Activated naive CD4-positive, alpha-beta T cell treated with anti-CD3 and anti-CD28 coated beads, Interleukin-2, amount 50 U/mL, for 72 hours (primary cell): ENCODE measurements around the gene MMP3. TPM values are rescaled to one million over a fixed set of nuclear protein-coding genes. Genes with fewer than 3 reads are reported as not detected.
A peak's percentile ranks its signal among the peaks of the same experiment; 100 is the strongest.

Experiments used
- ATAC-seq, 2 donors: fragments of 150-1000 bp; cut with Tn5 transposase; 2 replicates each; pipeline ENCODE4 v1.10.0; 2021; ENCODE audit warnings: mild to moderate bottlenecking in 2 of 2, moderate library complexity in 2 of 2
- DNase-seq, 2 donors: peaks; one replicate each; pipeline ENCODE4 v3.0.0; 2021 to 2022; ENCODE audit warnings: low spot score in 2 of 2
- H3K27ac Mint-ChIP-seq, 2 donors: one replicate each; pipeline ENCODE4 v1.8.0; 2022; ENCODE audit warnings: mild to moderate bottlenecking in 2 of 2, mixed read lengths in 2 of 2
- H3K36me3 Mint-ChIP-seq, 2 donors: one replicate each; pipeline ENCODE4 v1.8.0; 2022; ENCODE audit warnings: mixed read lengths in 2 of 2
- H3K9me3 Mint-ChIP-seq, 2 donors: one replicate each; pipeline ENCODE4 v1.8.0; 2022; ENCODE audit warnings: mixed read lengths in 2 of 2
- total RNA-seq, 2 donors: library from RNA; stranded (reverse); gene quantifications; one replicate each; pipeline ENCODE4 v1.2.3, GENCODE V29; 2022

The MMP3 gene
- total RNA-seq, 2 donors from 2014 or later = not detected

- DNase-seq (no peak), ATAC-seq (peak in 1 of 2 donors; percentile 24)
- H3K9me3 Mint-ChIP-seq = no peaks in the 10 kb centered on the region
- H3K27ac Mint-ChIP-seq = no peak overlapping the region
- no peaks in the 10 kb centered on the region for H3K36me3 Mint-ChIP-seq
Measured at GRCh38 chr11:102807921-102808320, 35.5 kb downstream of the MMP3 start.

- ATAC-seq (no peak), DNase-seq (no peak)
- no peaks in the 10 kb centered on the region for H3K36me3 Mint-ChIP-seq
- H3K27ac Mint-ChIP-seq = no peak overlapping the region
- H3K9me3 Mint-ChIP-seq = no peaks in the 10 kb centered on the region
Measured at GRCh38 chr11:102806296-102806695, 37.1 kb downstream of the MMP3 start.

GRCh38 chr11:102802341-102802740 is 41.1 kb downstream of the MMP3 start:
- H3K36me3 Mint-ChIP-seq = no peaks in the 10 kb centered on the region
- H3K9me3 Mint-ChIP-seq = no peaks in the 10 kb centered on the region
- no peak overlapping the region for H3K27ac Mint-ChIP-seq
- no peak for DNase-seq
- ATAC-seq = no peak

- H3K27ac Mint-ChIP-seq = no peak overlapping the region
- H3K36me3 Mint-ChIP-seq = no peaks in the 10 kb centered on the region
- DNase-seq (no peak), ATAC-seq (no peak)
- no peaks in the 10 kb centered on the region for H3K9me3 Mint-ChIP-seq
Measured at GRCh38 chr11:102800767-102801166, 42.6 kb downstream of the MMP3 start.

GRCh38 chr11:102799681-102800340 is 43.6 kb downstream of the MMP3 start:
- H3K9me3 Mint-ChIP-seq = no peaks in the 10 kb centered on the region
- no peak overlapping the region for H3K27ac Mint-ChIP-seq
- DNase-seq (no peak), ATAC-seq (no peak)
- H3K36me3 Mint-ChIP-seq = no peaks in the 10 kb centered on the region

- no peak within 1 kb of the TSS for H3K27ac Mint-ChIP-seq
- no peaks in the 10 kb centered on the region for H3K9me3 Mint-ChIP-seq
- DNase-seq (no peak), ATAC-seq (no peak)
- no peaks in the 10 kb centered on the region for H3K36me3 Mint-ChIP-seq
Measured at GRCh38 chr11:102798012-102798746, 45.2 kb downstream of the MMP3 start, which contains the start of gene MMP1. Gene MMP1 (minus strand): TSS chr11:102798160. CDS start chr11:102798092, 68 bp downstream.

GRCh38 chr11:102794382-102794781 is 49.0 kb downstream of the MMP3 start:
- Mint-ChIP-seq H3K9me3 (no peaks in the 10 kb centered on the region), H3K36me3 (no peaks in the 10 kb centered on the region), H3K27ac (no peak overlapping the region)
- no peak for DNase-seq
- peak in 1 of 2 donors; percentile 61 for ATAC-seq

GRCh38 chr11:102793677-102794290 is 49.6 kb downstream of the MMP3 start:
- no peak for ATAC-seq
- DNase-seq = no peak
- Mint-ChIP-seq H3K9me3 (no peaks in the 10 kb centered on the region), H3K27ac (no peak overlapping the region), H3K36me3 (no peaks in the 10 kb centered on the region)

GRCh38 chr11:102792604-102793003 is 50.8 kb downstream of the MMP3 start:
- no peak for ATAC-seq
- H3K9me3 Mint-ChIP-seq = no peaks in the 10 kb centered on the region
- H3K27ac Mint-ChIP-seq = no peak overlapping the region
- H3K36me3 Mint-ChIP-seq = no peaks in the 10 kb centered on the region
- DNase-seq = no peak

GRCh38 chr11:102791271-102792036 is 52.0 kb downstream of the MMP3 start:
- Mint-ChIP-seq H3K36me3 (no peaks in the 10 kb centered on the region), H3K9me3 (no peaks in the 10 kb centered on the region), H3K27ac (no peak overlapping the region)
- DNase-seq (no peak), ATAC-seq (no peak)

- ATAC-seq (no peak), DNase-seq (no peak)
- no peaks in the 10 kb centered on the region for H3K9me3 Mint-ChIP-seq
- H3K27ac Mint-ChIP-seq = no peak overlapping the region
- no peaks in the 10 kb centered on the region for H3K36me3 Mint-ChIP-seq
Measured at GRCh38 chr11:102788334-102788995, 54.9 kb downstream of the MMP3 start.

Other genes starting within 250 kb of the MMP3 start
- not detected for gene MMP20, start 218.3 kb downstream of the MMP3 start, total RNA-seq
- gene MMP27, start 137.8 kb downstream of the MMP3 start, total RNA-seq = not detected
- not detected for gene MMP8, start 118.7 kb downstream of the MMP3 start, total RNA-seq
- not detected for gene MMP10, start 63.0 kb downstream of the MMP3 start, total RNA-seq
- not detected for gene MMP1, start 45.4 kb downstream of the MMP3 start, total RNA-seq
- not detected for gene MMP12, start 31.4 kb upstream of the MMP3 start, total RNA-seq
- under 1 TPM in 1 of 2 donors, not detected in 1; 0.51 TPM for gene MMP13, start 112.1 kb upstream of the MMP3 start, total RNA-seq
- gene DCUN1D5, start 248.6 kb upstream of the MMP3 start, total RNA-seq = 10 to 100 TPM; 35.6 to 63.1 TPM